PC-9 (cell line): ENCODE data around the gene ARID4A.

Source experiments
- CTCF ChIP-seq: fragments of 200-600 bp; sonication (generic); conservative IDR thresholded peaks from 2 replicates; pipeline ENCODE4 v1.6.1; 2017; ENCODE audit warnings: mixed run types, antibody characterized with exemption, mild to moderate bottlenecking, moderate library complexity
- EZH2 ChIP-seq: fragments of 200-600 bp; sonication (generic); IDR thresholded peaks from 2 replicates; pipeline ENCODE4 v1.8.0; 2017; ENCODE audit warnings: antibody characterized with exemption, low read depth

GRCh38 chr14:58401587-58401986 is 103.2 kb downstream of the ARID4A start:
- no peak for TF ChIP-seq CTCF
- no peak for TF ChIP-seq EZH2
